ENCODE data around the gene TTLL6.
"Not testable (repeated sequence)": the region's sequence is repeated elsewhere in the genome, so short reads cannot be mapped to it uniquely, and the experiment has no call there.

Gene TTLL6

DNA sequence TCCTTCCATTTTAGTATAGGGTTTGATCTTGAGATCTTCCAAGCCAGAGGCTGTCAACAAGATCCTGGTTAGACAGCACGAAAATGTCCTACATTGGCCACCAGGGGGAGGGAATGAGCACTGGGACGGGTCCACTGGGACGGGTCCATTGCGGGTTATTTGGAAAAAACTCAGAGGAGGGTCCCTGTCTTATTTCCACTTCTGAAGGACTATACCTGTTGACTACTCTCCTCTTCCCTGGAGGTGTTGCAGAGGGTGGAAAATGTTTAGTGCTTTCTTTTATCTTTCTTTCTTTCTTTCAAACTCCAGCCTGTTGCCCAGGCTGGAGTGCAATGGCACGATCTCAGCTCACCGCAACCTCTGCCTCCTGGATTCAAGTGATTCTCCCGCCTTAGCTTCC, 2.5 kb downstream of the TTLL6 start:
- H3K9me3 ChIP-seq (replicated peaks; ENCODE audit: low read length) = no peaks in the 10 kb centered on the region
- peaks cover 13% of the 10 kb centered on the region for H3K4me1 ChIP-seq (ENCODE audit: control insufficient read depth, insufficient read depth, low read length)
- no peaks in the 10 kb centered on the region for H3K36me3 ChIP-seq (ENCODE audit: insufficient read depth, low read length)
- H3K27me3 ChIP-seq (ENCODE audit: control insufficient read depth, insufficient read depth, low read length) = peaks cover 26% of the 10 kb centered on the region
- peak overlapping the region; percentile 34 for H3K4me2 ChIP-seq (ENCODE audit: low read length)
- H3K9ac ChIP-seq (ENCODE audit: low read depth, low read length) = no peak overlapping the region
- H3K4me3 ChIP-seq (ENCODE audit: low read length) = no peak overlapping the region

DNA sequence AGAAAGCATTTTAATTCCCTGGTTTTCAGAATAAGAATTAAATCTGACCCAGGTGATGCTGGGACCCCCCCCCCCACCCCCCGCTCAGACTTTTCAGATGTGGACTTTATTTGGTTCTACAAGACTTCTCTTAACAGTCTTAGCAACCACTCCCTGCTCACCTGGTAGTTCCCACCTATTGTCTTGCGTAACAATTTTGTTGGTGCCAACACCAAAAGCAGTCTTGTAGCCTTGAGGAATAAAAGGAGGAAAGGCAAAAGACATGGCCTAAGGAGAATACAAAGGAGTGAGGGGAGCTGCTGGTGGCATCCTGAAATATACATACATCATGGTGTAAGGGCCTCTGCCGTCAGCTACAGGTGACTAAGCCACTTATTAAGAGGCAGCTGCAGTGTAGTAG, 5.0 kb downstream of the TTLL6 start:
- H3K36me3 ChIP-seq (ENCODE audit: insufficient read depth, low read length) = no peaks in the 10 kb centered on the region
- peaks cover 6% of the 10 kb centered on the region for H3K4me1 ChIP-seq (ENCODE audit: control insufficient read depth, insufficient read depth, low read length)
- H3K4me3 ChIP-seq (ENCODE audit: low read length) = no peak overlapping the region
- H3K27me3 ChIP-seq (ENCODE audit: control insufficient read depth, insufficient read depth, low read length) = peaks cover 32% of the 10 kb centered on the region
- H3K9ac ChIP-seq (ENCODE audit: low read depth, low read length) = no peak overlapping the region
- no peak overlapping the region for H3K4me2 ChIP-seq (ENCODE audit: low read length)
- H3K9me3 ChIP-seq (replicated peaks; ENCODE audit: low read length) = no peaks in the 10 kb centered on the region

DNA sequence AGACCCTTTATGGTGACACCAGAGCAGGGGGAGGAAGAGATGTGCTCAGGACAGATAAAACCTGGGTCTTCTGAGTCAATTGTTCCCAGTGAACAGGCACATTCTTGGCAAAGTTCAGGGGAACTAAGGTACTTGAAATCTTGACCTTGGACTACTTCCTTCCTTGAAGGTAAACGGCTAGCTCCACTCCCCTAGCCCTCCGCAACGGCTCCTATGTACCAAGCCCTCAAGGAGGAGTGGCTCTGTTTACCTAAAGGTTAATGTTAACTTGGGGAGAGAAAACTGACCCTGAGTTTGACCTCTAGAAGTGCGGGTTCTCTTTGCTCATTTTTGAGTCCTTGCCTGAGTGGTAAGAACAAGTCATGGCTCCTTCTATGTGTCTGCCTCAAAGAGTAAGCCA, 7.8 kb downstream of the TTLL6 start:
- Histone ChIP-seq H3K27me3 (ENCODE audit: control insufficient read depth, insufficient read depth, low read length) (peaks cover 33% of the 10 kb centered on the region), H3K36me3 (ENCODE audit: insufficient read depth, low read length) (no peaks in the 10 kb centered on the region)

DNA sequence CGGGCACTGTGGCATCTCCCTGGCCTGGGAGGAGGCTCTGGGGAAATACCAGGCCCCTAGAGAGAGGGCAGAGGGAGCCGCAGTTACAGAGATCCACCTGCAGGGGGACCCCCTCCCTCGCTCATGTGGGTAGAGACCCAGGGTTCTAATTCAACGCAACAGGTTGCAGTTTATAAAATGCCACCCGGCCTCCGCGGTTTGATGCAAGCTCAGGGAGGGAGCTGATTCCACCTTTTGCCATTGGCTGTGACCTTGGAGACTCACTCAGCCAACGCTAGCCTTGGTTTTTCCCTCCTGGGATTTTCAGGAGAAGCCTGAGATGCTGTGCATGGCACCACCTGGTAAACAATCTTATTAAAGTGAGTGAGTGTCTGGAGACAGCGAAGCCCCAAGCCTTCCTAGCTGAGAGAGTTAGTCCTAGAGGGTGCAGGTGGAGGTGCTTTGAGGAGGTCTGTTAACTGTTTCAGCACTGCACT, 12.1 kb downstream of the TTLL6 start:
- H3K4me2 ChIP-seq (ENCODE audit: low read length) = no peak overlapping the region
- no peaks in the 10 kb centered on the region for H3K4me1 ChIP-seq (ENCODE audit: control insufficient read depth, insufficient read depth, low read length)
- no peaks in the 10 kb centered on the region for H3K9me3 ChIP-seq (replicated peaks; ENCODE audit: low read length)
- H3K36me3 ChIP-seq (ENCODE audit: insufficient read depth, low read length) = no peaks in the 10 kb centered on the region
- H3K4me3 ChIP-seq (ENCODE audit: low read length) = no peak overlapping the region
- H3K9ac ChIP-seq (ENCODE audit: low read depth, low read length) = no peak overlapping the region
- peaks cover 31% of the 10 kb centered on the region for H3K27me3 ChIP-seq (ENCODE audit: control insufficient read depth, insufficient read depth, low read length)

More for the DNA sequence above, 7.8 kb downstream of the TTLL6 start:
- no peaks in the 10 kb centered on the region for H3K9me3 ChIP-seq (replicated peaks; ENCODE audit: low read length)
- no peak overlapping the region for H3K9ac ChIP-seq (ENCODE audit: low read depth, low read length)
- H3K4me1 ChIP-seq (ENCODE audit: control insufficient read depth, insufficient read depth, low read length) = no peaks in the 10 kb centered on the region
- no peak overlapping the region for H3K4me2 ChIP-seq (ENCODE audit: low read length)
- H3K4me3 ChIP-seq (ENCODE audit: low read length) = no peak overlapping the region

DNA sequence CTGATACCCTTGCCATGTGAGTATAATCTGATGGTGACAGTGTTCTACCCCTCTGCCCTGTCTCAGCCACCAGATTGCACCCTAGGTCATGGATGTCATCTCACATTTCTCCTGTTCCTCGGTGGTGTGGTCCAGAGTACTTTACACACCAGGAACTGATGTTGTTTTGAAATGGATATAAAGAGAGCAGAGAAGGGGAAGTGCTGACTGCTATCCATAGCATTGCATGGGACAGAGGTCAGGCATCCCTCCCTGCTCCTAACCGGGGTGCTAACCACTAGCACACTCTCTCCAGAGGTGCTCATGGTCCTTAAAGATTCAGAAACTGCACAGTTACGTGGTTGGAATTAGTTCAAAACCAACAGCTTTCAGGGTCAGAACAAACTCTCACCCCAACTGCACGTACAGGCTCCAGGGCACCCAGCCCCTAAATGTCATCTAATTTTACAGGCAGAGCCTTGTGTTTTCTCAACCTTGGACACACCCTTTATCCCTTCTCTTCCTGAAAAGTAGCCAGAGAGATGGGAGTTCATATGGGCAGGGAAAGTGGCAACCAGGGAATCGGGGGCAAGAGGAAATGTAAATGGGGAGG, 16.3 kb downstream of the TTLL6 start:
- Histone ChIP-seq H3K4me2 (ENCODE audit: low read length) (no peak overlapping the region), H3K4me3 (ENCODE audit: low read length) (no peak overlapping the region), H3K9ac (ENCODE audit: low read depth, low read length) (no peak overlapping the region), H3K36me3 (ENCODE audit: insufficient read depth, low read length) (no peaks in the 10 kb centered on the region), H3K4me1 (ENCODE audit: control insufficient read depth, insufficient read depth, low read length) (peaks cover 1% of the 10 kb centered on the region), H3K9me3 (replicated peaks; ENCODE audit: low read length) (no peaks in the 10 kb centered on the region), H3K27me3 (ENCODE audit: control insufficient read depth, insufficient read depth, low read length) (peaks cover 43% of the 10 kb centered on the region)

DNA sequence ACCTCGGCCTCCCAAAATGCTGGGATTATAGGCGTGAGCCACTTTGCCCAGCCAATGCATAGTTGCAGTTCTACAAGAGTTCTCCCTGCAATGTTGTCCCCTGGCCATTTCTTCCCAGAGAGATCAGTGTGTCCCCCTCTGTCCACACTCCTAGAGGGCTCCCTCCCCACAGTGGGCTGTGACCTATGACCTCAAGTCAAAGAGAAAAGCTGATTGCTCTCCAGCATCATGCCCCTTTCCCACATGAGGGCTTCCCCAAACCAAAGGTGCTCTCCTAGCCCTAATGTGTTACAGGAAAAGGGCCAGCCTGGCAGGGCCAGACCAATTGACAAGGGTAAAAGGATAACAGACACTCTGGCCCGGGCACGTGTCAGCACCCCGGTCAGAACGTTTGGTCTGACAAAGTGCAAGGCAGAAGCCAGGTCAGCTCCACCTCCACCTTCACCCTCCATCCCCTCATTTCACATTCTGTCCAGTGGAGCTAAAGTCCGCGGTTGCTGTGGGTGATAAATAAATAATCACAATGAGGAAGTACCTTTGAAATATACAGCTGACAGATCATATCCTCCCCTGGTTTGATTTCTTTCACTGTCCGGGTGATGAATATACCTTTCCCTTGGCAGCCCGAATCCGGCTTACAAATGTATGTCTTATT, 17.8 kb downstream of the TTLL6 start:
- peaks cover 7% of the 10 kb centered on the region for H3K4me1 ChIP-seq (ENCODE audit: control insufficient read depth, insufficient read depth, low read length)
- H3K4me2 ChIP-seq (ENCODE audit: low read length) = no peak overlapping the region
- no peaks in the 10 kb centered on the region for H3K36me3 ChIP-seq (ENCODE audit: insufficient read depth, low read length)
- H3K4me3 ChIP-seq (ENCODE audit: low read length) = no peak overlapping the region
- peaks cover 50% of the 10 kb centered on the region for H3K27me3 ChIP-seq (ENCODE audit: control insufficient read depth, insufficient read depth, low read length)
- no peak overlapping the region for H3K9ac ChIP-seq (ENCODE audit: low read depth, low read length)
- no peaks in the 10 kb centered on the region for H3K9me3 ChIP-seq (replicated peaks; ENCODE audit: low read length)

DNA sequence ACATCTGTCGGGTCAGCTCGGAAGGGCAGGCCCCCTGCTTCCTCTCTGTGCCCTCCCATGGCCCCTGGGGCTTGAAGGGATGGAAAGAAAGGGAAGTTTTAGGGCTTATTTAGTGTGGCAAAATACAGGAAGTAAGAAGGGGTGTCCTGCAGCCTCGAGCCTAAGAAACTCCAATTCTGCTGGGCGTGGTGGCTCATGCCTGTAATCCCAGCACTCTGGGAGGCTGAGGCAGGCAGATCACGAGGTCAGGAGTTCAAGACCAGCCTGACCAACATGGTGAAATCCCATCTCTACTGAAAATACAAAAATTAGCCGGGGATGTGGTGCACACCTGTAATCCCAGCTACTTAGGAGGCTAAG, 20.9 kb downstream of the TTLL6 start:
- H3K36me3 ChIP-seq (ENCODE audit: insufficient read depth, low read length); H3K4me1 ChIP-seq (ENCODE audit: control insufficient read depth, insufficient read depth, low read length); H3K4me3 ChIP-seq (ENCODE audit: low read length); H3K9ac ChIP-seq (ENCODE audit: low read depth, low read length); H3K9me3 ChIP-seq (replicated peaks; ENCODE audit: low read length); H3K4me2 ChIP-seq (ENCODE audit: low read length): not testable (repeated sequence)
- peaks cover 69% of the 10 kb centered on the region for H3K27me3 ChIP-seq (ENCODE audit: control insufficient read depth, insufficient read depth, low read length)

DNA sequence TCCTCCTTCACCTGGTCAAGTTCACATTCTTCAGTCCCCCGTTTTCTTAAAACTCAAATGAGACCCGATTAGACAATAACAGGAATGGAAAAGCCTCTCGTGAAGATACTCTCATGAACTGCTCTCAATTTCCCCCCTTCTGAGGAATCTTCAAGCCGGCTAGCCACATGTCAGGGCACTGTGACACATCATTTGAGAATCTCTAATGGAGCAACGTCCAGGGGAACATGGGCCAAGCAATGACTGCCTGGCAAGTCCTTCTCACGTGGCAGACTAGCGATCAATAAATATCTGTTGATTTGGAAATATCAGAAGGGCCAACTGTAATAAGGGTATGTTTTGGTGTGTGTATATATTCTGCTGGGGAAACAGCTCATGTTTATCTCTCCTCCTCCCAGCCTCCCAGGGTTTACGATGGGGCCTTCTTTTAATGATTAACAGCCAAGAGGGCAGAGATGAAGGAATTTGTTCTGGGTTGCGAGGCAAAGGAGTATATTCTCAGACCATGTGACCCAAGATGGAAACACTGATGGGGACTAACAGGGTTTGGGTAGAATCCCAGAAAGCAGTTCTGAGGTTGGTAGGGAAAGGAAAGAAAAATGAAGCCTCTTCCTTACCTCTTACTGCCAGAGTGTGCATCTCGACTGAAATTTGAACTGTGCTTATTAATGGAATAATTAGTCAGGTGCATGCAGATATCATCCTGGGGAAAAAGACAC, 21.4 kb downstream of the TTLL6 start:
- no peak overlapping the region for H3K9ac ChIP-seq (ENCODE audit: low read depth, low read length)
- H3K27me3 ChIP-seq (ENCODE audit: control insufficient read depth, insufficient read depth, low read length) = peaks cover 65% of the 10 kb centered on the region
- H3K4me2 ChIP-seq (ENCODE audit: low read length) = no peak overlapping the region
- peaks cover 7% of the 10 kb centered on the region for H3K4me1 ChIP-seq (ENCODE audit: control insufficient read depth, insufficient read depth, low read length)
- no peaks in the 10 kb centered on the region for H3K36me3 ChIP-seq (ENCODE audit: insufficient read depth, low read length)
- H3K4me3 ChIP-seq (ENCODE audit: low read length) = no peak overlapping the region
- no peaks in the 10 kb centered on the region for H3K9me3 ChIP-seq (replicated peaks; ENCODE audit: low read length)

DNA sequence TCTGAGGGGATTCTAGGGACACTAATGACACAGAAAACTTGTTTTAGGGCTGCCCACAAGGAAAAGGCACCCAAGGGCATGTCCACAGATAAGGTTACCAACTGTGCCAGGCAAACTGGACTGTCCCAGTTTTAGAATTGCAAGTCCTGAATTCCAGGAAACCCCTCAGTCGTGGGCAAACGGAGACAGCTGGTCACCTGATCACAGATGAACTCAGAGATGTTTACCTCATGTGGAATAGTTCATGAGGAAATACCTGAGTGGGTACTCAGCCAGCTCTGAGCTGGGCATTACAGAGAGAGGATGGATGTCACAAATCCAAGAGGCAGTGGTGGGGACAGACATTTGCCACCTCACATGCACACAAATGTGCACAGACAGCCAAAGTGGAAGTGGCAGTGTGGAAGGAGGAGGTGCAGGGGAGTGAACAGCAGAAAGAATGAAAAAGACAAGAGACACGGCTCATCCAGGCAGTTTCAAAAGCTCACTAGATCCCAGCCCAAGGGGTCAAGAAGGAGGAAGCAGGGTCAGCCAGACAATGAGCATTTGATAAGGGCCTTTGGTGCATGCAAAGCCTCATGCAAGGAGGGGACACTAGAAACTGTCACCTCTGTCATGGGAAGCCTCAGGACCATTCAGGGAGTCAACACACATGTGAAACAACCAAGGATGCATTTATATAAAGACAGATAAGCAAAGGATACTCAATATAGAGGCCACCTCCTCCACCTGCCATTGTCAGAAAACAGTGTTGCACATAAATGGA, 24.8 kb downstream of the TTLL6 start:
- Histone ChIP-seq H3K27me3 (ENCODE audit: control insufficient read depth, insufficient read depth, low read length) (peaks cover 79% of the 10 kb centered on the region), H3K4me2 (ENCODE audit: low read length) (no peak overlapping the region), H3K4me3 (ENCODE audit: low read length) (no peak overlapping the region), H3K4me1 (ENCODE audit: control insufficient read depth, insufficient read depth, low read length) (peaks cover 7% of the 10 kb centered on the region), H3K36me3 (ENCODE audit: insufficient read depth, low read length) (no peaks in the 10 kb centered on the region), H3K9me3 (replicated peaks; ENCODE audit: low read length) (no peaks in the 10 kb centered on the region), H3K9ac (ENCODE audit: low read depth, low read length) (no peak overlapping the region)

DNA sequence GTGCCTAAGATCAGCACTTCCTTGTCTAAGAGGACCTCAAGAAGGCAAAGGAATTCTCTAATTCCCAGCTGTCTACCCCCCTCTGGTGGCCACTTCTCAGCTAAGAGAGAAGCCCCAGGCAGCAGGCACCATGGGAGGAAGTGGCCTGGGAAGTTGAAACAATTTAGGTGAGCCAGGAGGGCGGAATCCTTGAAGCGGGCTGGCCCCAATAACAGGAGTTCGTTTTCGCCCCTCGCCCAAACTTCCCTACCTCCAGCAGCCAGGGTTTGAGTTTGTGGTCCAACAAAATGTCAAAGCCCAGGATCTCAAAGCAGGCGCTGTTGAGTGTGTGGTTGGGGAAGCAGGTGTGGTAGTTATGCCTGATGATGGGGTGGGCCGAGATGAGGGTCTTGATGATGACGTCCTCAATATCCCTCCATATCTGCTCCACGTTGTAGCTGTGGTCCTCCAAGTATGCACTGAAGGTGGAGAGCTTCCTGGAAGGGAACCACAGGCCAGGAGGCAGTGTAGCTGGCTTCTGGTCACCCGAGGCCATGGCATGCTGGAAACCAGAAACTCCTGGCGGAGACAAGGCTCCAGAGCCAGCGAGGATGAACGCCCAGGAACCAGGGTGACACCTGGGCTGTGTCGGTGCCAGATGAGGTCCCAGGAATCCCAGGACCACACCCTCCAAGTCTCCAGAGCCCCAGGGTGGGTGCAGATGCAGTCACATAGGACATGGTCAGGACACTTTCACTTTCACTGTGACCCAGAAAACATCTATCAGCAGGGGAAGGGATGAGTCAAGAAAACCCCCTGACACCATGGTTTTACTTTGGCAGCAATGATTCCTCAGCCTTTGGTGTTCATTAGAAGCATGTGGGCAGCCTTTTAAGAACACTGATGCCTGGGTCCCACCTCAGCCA, 25.6 kb downstream of the TTLL6 start:
- peak overlapping the region; percentile 3 for H3K4me2 ChIP-seq (ENCODE audit: low read length)
- no peak overlapping the region for H3K9ac ChIP-seq (ENCODE audit: low read depth, low read length)
- peaks cover 78% of the 10 kb centered on the region for H3K27me3 ChIP-seq (ENCODE audit: control insufficient read depth, insufficient read depth, low read length)
- no peaks in the 10 kb centered on the region for H3K36me3 ChIP-seq (ENCODE audit: insufficient read depth, low read length)
- no peak overlapping the region for H3K4me3 ChIP-seq (ENCODE audit: low read length)
- H3K9me3 ChIP-seq (replicated peaks; ENCODE audit: low read length) = no peaks in the 10 kb centered on the region
- peaks cover 7% of the 10 kb centered on the region for H3K4me1 ChIP-seq (ENCODE audit: control insufficient read depth, insufficient read depth, low read length)

Measured in skeletal muscle satellite cell (primary cell).